Measurements from ENCODE around the gene DLAT.

Gene DLAT

DNA sequence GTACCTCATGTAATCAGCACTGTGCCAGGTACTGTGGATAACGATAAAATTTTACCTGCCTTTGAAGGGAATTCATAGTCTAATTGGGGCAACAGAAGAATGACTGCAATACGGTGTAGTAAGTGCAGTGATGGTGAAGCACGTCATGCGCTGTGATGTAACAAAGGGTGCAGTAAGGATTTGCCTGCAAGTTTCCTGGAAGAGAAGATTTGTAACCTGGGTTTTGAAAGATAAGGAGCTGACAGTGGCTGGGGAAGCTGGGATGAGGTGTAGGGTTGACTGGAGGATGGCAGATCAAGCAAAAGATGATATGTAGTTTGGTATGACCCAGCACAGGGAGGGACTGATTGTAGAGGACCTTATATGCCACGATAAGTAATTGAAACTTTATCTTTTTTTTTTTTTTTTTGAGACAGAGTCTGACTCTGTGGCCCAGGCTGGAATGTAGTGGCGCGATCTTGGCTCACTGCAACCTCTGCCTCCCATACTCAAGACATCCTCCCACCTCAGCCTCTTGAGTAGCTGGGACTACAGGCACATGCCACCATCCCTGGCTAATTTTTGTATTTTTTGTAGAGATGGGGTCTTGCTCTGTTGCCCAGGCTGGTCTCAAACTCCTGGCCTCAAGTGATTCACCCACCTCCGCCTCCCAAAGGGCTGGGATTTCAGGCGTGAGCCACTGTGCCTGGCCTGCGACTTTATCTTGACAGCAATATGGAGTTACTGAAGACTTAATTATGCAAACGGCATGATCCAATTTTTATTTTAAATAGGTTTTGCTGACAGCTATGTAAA, 72.7 kb downstream of the DLAT start:
- TF ChIP-seq, protein P1, sequence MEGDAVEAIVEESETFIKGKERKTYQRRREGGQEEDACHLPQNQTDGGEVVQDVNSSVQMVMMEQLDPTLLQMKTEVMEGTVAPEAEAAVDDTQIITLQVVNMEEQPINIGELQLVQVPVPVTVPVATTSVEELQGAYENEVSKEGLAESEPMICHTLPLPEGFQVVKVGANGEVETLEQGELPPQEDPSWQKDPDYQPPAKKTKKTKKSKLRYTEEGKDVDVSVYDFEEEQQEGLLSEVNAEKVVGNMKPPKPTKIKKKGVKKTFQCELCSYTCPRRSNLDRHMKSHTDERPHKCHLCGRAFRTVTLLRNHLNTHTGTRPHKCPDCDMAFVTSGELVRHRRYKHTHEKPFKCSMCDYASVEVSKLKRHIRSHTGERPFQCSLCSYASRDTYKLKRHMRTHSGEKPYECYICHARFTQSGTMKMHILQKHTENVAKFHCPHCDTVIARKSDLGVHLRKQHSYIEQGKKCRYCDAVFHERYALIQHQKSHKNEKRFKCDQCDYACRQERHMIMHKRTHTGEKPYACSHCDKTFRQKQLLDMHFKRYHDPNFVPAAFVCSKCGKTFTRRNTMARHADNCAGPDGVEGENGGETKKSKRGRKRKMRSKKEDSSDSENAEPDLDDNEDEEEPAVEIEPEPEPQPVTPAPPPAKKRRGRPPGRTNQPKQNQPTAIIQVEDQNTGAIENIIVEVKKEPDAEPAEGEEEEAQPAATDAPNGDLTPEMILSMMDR (conservative IDR thresholded peaks at IDR 0.05) = no peak
- no peak overlapping the region for H3K27ac ChIP-seq

DNA sequence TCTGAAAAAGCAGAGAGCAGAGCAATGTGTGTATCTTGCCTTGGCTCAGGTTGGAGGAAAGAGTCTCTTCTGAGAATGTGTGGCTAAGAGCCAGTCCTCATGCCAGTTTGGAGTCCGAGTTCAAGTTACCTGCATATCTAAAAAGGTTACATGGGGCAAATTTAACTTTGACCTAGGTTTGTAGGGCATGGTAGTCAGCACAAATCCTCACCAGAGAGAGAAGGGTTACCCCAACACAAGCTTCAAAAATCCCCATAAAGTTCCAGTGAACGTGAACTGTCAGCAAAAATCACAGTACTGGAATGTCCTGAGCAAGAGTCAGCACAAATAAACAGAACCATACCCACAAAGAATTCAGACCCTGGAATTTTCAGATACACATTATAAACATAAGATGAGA, 75.3 kb downstream of the DLAT start:
- H3K27ac ChIP-seq = no peak overlapping the region
- TF ChIP-seq, protein P1 (conservative IDR thresholded peaks at IDR 0.05) = no peak

DNA sequence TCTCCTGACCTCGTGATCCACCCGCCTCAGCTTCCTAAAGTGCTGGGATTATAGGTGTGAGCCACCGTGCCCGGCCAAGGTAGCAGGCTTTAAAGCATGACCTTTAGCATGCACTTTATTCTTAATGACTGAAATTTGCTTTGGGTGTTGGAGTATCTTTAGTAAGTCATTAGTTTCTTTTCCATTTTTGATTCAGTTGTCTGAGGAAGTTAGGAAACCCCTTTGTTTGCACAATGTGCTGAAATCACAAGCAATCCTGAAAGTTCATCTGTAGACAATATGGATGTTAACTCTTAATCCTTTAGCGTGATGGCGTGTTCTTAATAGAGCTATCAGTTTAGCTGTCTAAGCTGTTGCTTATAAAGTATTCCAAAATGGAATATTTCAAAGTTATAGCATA, 78.2 kb downstream of the DLAT start:
- no peak overlapping the region for H3K27ac ChIP-seq
- TF ChIP-seq, protein P1 (conservative IDR thresholded peaks at IDR 0.05) = no peak

DNA sequence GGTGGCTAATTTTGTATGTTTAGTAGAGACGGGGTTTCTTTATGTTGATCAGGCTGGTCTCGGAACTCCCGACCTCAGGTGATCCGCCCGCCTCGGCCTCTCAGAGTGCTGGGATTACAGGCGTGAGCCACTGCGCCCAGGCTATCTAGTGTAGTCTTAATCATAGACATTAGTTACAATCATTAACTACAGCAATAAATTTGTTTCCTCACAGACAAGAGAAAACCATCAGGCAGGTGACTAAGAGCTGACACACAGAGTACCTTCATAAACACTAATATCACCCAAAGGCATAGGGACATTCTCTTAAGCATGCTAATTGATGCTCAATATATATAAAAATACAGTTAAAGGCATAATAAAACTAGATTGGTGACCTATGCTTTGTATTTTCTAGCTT, 80.9 kb downstream of the DLAT start:
- H3K27ac ChIP-seq = no peak overlapping the region
- TF ChIP-seq, protein P1 (conservative IDR thresholded peaks at IDR 0.05) = no peak

Measured in VCaP (cell line).